ENCODE measurements around the gene CYP21A2. TPM values are rescaled to one million over a fixed set of nuclear protein-coding genes. Genes with fewer than 3 reads are reported as not detected.

The CYP21A2 gene
- total RNA-seq, 1 donor from 2014 or later = not detected

- DNase-seq (ENCODE audit: low read depth) = no peak
- TF ChIP-seq CTCF (IDR thresholded peaks at IDR 0.05; ENCODE audit: insufficient read depth, low read length, poor library complexity, severe bottlenecking) = no peak
- Histone ChIP-seq H3K36me3 (ENCODE audit: control insufficient read depth, insufficient read depth, low read length) (no peaks in the 10 kb centered on the region), H3K4me3 (ENCODE audit: low read depth, low read length) (no peak overlapping the region), H3K27me3 (ENCODE audit: control insufficient read depth, insufficient read depth, low read length) (peaks cover 70% of the 10 kb centered on the region)
These were observed 44.3 kb downstream of the CYP21A2 start for GRCh38 chr6:32082478-32082877.

- DNase-seq (ENCODE audit: low read depth) = no peak
- TF ChIP-seq CTCF (IDR thresholded peaks at IDR 0.05; ENCODE audit: insufficient read depth, low read length, poor library complexity, severe bottlenecking) = no peak
- H3K4me3 ChIP-seq (ENCODE audit: low read depth, low read length) = no peak overlapping the region
- H3K36me3 ChIP-seq (ENCODE audit: control insufficient read depth, insufficient read depth, low read length) = no peaks in the 10 kb centered on the region
- H3K27me3 ChIP-seq (ENCODE audit: control insufficient read depth, insufficient read depth, low read length) = peaks cover 75% of the 10 kb centered on the region
These were observed 44.7 kb downstream of the CYP21A2 start for GRCh38 chr6:32082935-32083334.

GRCh38 chr6:32083812-32084768, 45.9 kb downstream of the CYP21A2 start:
- no peak for TF ChIP-seq CTCF (IDR thresholded peaks at IDR 0.05; ENCODE audit: insufficient read depth, low read length, poor library complexity, severe bottlenecking)
- Histone ChIP-seq H3K36me3 (ENCODE audit: control insufficient read depth, insufficient read depth, low read length) (no peaks in the 10 kb centered on the region), H3K4me3 (ENCODE audit: low read depth, low read length) (no peak overlapping the region), H3K27me3 (ENCODE audit: control insufficient read depth, insufficient read depth, low read length) (peaks cover 84% of the 10 kb centered on the region)
- DNase-seq (ENCODE audit: low read depth) = no peak

GRCh38 chr6:32084780-32085179, 46.6 kb downstream of the CYP21A2 start:
- Histone ChIP-seq H3K4me3 (ENCODE audit: low read depth, low read length) (no peak overlapping the region), H3K36me3 (ENCODE audit: control insufficient read depth, insufficient read depth, low read length) (no peaks in the 10 kb centered on the region), H3K27me3 (ENCODE audit: control insufficient read depth, insufficient read depth, low read length) (peaks cover 88% of the 10 kb centered on the region)
- DNase-seq (ENCODE audit: low read depth) = no peak
- TF ChIP-seq CTCF (IDR thresholded peaks at IDR 0.05; ENCODE audit: insufficient read depth, low read length, poor library complexity, severe bottlenecking) = no peak

GRCh38 chr6:32085759-32086459, 47.7 kb downstream of the CYP21A2 start:
- H3K4me3 ChIP-seq (ENCODE audit: low read depth, low read length) = no peak overlapping the region
- H3K36me3 ChIP-seq (ENCODE audit: control insufficient read depth, insufficient read depth, low read length) = no peaks in the 10 kb centered on the region
- peaks cover 86% of the 10 kb centered on the region for H3K27me3 ChIP-seq (ENCODE audit: control insufficient read depth, insufficient read depth, low read length)
- TF ChIP-seq CTCF (IDR thresholded peaks at IDR 0.05; ENCODE audit: insufficient read depth, low read length, poor library complexity, severe bottlenecking) = no peak
- no peak for DNase-seq (ENCODE audit: low read depth)
